A673 (cell line): Measurements from ENCODE around the gene MED27. TPM values are rescaled to one million over a fixed set of nuclear protein-coding genes. Genes with fewer than 3 reads are reported as not detected.
A peak's percentile ranks its signal among the peaks of the same experiment; 100 is the strongest.

Experiments
- BruUV-seq: library from RNA; stranded (reverse); fragments of 400-500 nt; replicated peaks from 2 replicates; lab custom pipeline; 2021; lab: Mats Ljungman, UMichigan
- CTCF ChIA-PET: fragments of 300-600 bp; sonication (Branson Sonifier 250); formaldehyde crosslinking; loops from one replicate; lab custom pipeline; 2022; ENCODE audit warnings: antibody characterized with exemption; lab: Charles Lee
- POLR2A ChIA-PET: fragments of 300-600 bp; sonication (Branson Sonifier 250); formaldehyde crosslinking; loops from one replicate; lab custom pipeline; 2022; ENCODE audit warnings: antibody characterized with exemption; ENCODE audit not compliant: low non-redundant PET; lab: Charles Lee
- DNase-seq: peaks from one replicate; pipeline ENCODE4 v3.0.0-alpha.2; 2015; ENCODE audit warnings: low spot score
- H3K27ac ChIP-seq: fragments of 200-600 bp; sonication (generic); 2 replicates; pipeline ENCODE4 v1.5.1; 2016; ENCODE audit warnings: mixed run types, low read depth, mild to moderate bottlenecking, mixed read lengths, antibody characterized with exemption, low read length; ENCODE audit not compliant: poor library complexity, severe bottlenecking
- H3K27me3 ChIP-seq: fragments of 200-600 bp; sonication (generic); replicated peaks from 2 replicates; pipeline ENCODE4 v1.6.1; 2017; ENCODE audit warnings: mixed run types, low read depth, mild to moderate bottlenecking, mixed read lengths, antibody characterized with exemption, low read length; ENCODE audit not compliant: insufficient read depth, poor library complexity
- H3K36me3 ChIP-seq: fragments of 200-600 bp; sonication (generic); 2 replicates; pipeline ENCODE4 v1.6.1; 2016; ENCODE audit warnings: mixed run types, mild to moderate bottlenecking, mixed read lengths, antibody characterized with exemption, low read length; ENCODE audit not compliant: insufficient read depth, poor library complexity, severe bottlenecking
- H3K4me1 ChIP-seq: fragments of 200-600 bp; sonication (generic); 2 replicates; pipeline ENCODE4 v1.6.1; 2017; ENCODE audit warnings: mixed run types, mild to moderate bottlenecking, mixed read lengths, antibody characterized with exemption, low read length; ENCODE audit not compliant: insufficient read depth, poor library complexity, severe bottlenecking
- H3K4me3 ChIP-seq: fragments of 200-600 bp; sonication (generic); 2 replicates; pipeline ENCODE4 v1.5.1; 2016; ENCODE audit warnings: low read depth, mixed run types, mild to moderate bottlenecking, mixed read lengths, low read length; ENCODE audit not compliant: poor library complexity, severe bottlenecking
- H3K9me3 ChIP-seq: fragments of 200-600 bp; sonication (generic); 2 replicates; pipeline ENCODE4 v1.6.1; 2016; ENCODE audit warnings: mixed run types, low read depth, mild to moderate bottlenecking, mixed read lengths, antibody characterized with exemption, low read length; ENCODE audit not compliant: poor library complexity, severe bottlenecking
- EZH2 ChIP-seq: fragments of 200-600 bp; sonication (generic); IDR thresholded peaks from 2 replicates; pipeline ENCODE4 v1.6.1; 2017; ENCODE audit warnings: borderline replicate concordance, low read depth, mild to moderate bottlenecking, mixed read lengths, antibody characterized with exemption, low read length; ENCODE audit not compliant: poor library complexity, severe bottlenecking
- intact Hi-C: fragments of 100-400 bp; cut with micrococcal nuclease; formaldehyde crosslinking; loops from one replicate; pipeline ENCODE4 v1.10.0; 2022; ENCODE audit not compliant: unreplicated experiment
- total RNA-seq: library from RNA; stranded (reverse); gene quantifications from 2 replicates; pipeline ENCODE4 v1.2.3, GENCODE V29; 2021
- TF ChIP-seq, protein P1 (sequence below): fragments of 300-800, 200-600 bp; sonication (generic); conservative IDR thresholded peaks from 2 replicates; pipeline ENCODE4 v1.5.1; 2017; ENCODE audit warnings: low read depth, mild to moderate bottlenecking, antibody characterized with exemption, low read length, moderate library complexity, mixed read lengths

Gene MED27
- total RNA-seq, 1 experiment from 2014 or later, result 45.4 TPM

DNA sequence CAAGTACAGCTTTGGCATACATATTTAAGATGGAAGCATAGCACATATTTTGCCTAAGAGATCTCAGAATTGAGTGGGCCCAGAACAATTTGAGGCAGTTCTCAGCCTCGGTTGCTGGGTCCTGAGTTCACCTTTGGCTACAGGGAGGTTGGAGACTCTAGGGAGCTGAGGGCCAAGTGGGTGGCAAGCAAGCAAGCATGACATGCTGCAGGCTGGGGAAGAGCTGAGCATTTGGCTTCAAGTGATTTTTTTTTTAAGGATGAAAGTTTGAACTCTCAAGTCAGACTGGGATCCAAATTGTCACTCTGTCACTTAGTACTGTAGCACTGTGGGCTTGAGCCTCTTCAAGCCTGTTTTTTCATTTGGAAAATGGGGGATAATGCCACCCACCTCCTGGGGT is 160.5 kb downstream of the MED27 start:
- TF ChIP-seq EZH2, result no peak
- TF ChIP-seq, protein P1, sequence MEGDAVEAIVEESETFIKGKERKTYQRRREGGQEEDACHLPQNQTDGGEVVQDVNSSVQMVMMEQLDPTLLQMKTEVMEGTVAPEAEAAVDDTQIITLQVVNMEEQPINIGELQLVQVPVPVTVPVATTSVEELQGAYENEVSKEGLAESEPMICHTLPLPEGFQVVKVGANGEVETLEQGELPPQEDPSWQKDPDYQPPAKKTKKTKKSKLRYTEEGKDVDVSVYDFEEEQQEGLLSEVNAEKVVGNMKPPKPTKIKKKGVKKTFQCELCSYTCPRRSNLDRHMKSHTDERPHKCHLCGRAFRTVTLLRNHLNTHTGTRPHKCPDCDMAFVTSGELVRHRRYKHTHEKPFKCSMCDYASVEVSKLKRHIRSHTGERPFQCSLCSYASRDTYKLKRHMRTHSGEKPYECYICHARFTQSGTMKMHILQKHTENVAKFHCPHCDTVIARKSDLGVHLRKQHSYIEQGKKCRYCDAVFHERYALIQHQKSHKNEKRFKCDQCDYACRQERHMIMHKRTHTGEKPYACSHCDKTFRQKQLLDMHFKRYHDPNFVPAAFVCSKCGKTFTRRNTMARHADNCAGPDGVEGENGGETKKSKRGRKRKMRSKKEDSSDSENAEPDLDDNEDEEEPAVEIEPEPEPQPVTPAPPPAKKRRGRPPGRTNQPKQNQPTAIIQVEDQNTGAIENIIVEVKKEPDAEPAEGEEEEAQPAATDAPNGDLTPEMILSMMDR, result no peak
- H3K4me3 ChIP-seq, result no peak overlapping the region
- no TSS peak for BruUV-seq
- no peak overlapping the region for H3K27ac ChIP-seq
- ChIA-PET CTCF (no interaction called here), POLR2A (no interaction called here)
- H3K9me3 ChIP-seq, result no peaks in the 10 kb centered on the region
- H3K36me3 ChIP-seq, result no peaks in the 10 kb centered on the region
- DNase-seq, result no peak
- intact Hi-C loops, result no loop called here
- H3K4me1 ChIP-seq, result no peaks in the 10 kb centered on the region
- no peaks in the 10 kb centered on the region for H3K27me3 ChIP-seq

DNA sequence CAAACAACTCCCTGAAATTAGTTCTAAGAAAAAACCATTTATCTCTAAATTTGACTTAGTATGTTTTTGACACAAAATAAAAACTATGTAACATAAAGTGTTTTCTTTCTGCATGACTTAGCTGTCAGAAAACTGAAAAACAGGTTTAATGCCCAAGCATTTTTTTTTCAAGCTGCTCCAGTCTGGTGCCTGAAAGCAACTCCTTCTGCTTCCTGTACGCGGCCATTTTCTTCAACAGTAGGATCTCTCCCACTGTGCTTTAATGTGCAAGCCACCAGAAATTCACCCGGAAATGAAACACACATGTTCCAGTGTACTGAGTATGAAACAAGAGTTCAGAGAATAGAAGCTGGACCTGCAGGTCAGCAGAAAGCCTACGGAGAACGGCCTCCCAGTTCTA is 161.2 kb downstream of the MED27 start:
- CTCF ChIA-PET, result no interaction called here
- Histone ChIP-seq H3K4me3 (no peak overlapping the region), H3K9me3 (no peaks in the 10 kb centered on the region), H3K4me1 (no peaks in the 10 kb centered on the region), H3K27ac (no peak overlapping the region), H3K36me3 (no peaks in the 10 kb centered on the region), H3K27me3 (no peaks in the 10 kb centered on the region)
- DNase-seq, result peak; percentile 49
- POLR2A ChIA-PET, result no interaction called here
- TF ChIP-seq EZH2, result no peak
- TF ChIP-seq, protein P1, result no peak
- intact Hi-C loops, result no loop called here
- no TSS peak for BruUV-seq

DNA sequence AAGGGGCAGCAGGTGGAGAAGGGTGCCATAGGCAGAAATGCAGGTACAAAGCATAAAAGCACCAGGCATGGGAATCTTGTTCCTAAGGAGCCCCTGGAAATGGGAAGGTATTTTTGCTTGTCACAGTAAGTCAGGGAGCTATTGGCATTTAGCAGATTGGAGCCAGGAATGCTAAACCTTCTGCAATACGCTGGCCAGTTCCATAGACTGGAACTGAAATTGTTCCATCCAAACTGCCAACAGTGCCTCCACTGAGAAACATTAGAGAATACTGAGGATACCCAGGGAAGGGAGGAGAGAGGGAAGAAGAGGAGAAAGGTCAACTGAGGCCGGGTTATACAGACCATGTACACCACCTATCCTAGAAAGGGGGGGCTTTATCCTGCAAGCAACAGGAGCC is 162.7 kb downstream of the MED27 start:
- CTCF ChIA-PET, result no interaction called here
- Histone ChIP-seq H3K27me3 (no peaks in the 10 kb centered on the region), H3K4me3 (no peak overlapping the region), H3K4me1 (no peaks in the 10 kb centered on the region), H3K9me3 (no peaks in the 10 kb centered on the region), H3K27ac (no peak overlapping the region), H3K36me3 (no peaks in the 10 kb centered on the region)
- no TSS peak for BruUV-seq
- no peak for DNase-seq
- POLR2A ChIA-PET, result no interaction called here
- intact Hi-C loops, result no loop called here
- TF ChIP-seq, protein P1, result no peak
- TF ChIP-seq EZH2, result no peak
